ENCODE measurements around the gene TBC1D25.

TBC1D25 gene

GRCh38 chrX:48489892-48490291, 49.6 kb upstream of the TBC1D25 start:
- TF ChIP-seq ZSCAN5A (tag by site-specific recombination; IDR thresholded peaks at IDR 0.05) (no peak), ZNF677 (tag by site-specific recombination; IDR thresholded peaks at IDR 0.05) (no peak)
- Histone ChIP-seq H3K36me3 (ENCODE audit: control insufficient read depth in 2 of 2, insufficient read depth in 1 of 2, low read length in 2 of 2) (peaks cover 0 to 16% of the 10 kb centered on the region in 2 experiments; a peak in 1 of 3 replicates), H3K27ac (ENCODE audit: extremely low read depth, low read depth, low read length) (no peak overlapping the region), H3K4me1 (ENCODE audit: control insufficient read depth, insufficient read depth, low read length) (no peaks in the 10 kb centered on the region), H3K9me3 (ENCODE audit: control insufficient read depth, insufficient read depth, low read depth, low read length) (no peaks in the 10 kb centered on the region), H3K4me3 (ENCODE audit: low read depth, low read length) (no peak overlapping the region)
- CTCF ChIA-PET = no interaction called here
- POLR2A ChIA-PET = no interaction called here

- TF ChIP-seq ZBTB48 (tag by site-specific recombination; IDR thresholded peaks at IDR 0.05) = no peak
- no peak for TF ChIP-seq ZNF529 (tag by site-specific recombination; IDR thresholded peaks at IDR 0.05; ENCODE audit: insufficient replicate concordance)
- TF ChIP-seq AEBP2 (tag by site-specific recombination; IDR thresholded peaks at IDR 0.05; ENCODE audit: borderline replicate concordance) = no peak
- TF ChIP-seq ZNF645 (tag by site-specific recombination; IDR thresholded peaks at IDR 0.05) = no peak
- TF ChIP-seq ZNF248 (tag by site-specific recombination; IDR thresholded peaks at IDR 0.05) = no peak
- no peak for TF ChIP-seq ZNF175 (tag by site-specific recombination; IDR thresholded peaks at IDR 0.05)
- TF ChIP-seq OVOL3 (tag by site-specific recombination; IDR thresholded peaks at IDR 0.05) = no peak
- no peak for TF ChIP-seq GLI4 (tag by site-specific recombination; IDR thresholded peaks at IDR 0.05)
- TF ChIP-seq ZNF433 (tag by site-specific recombination; IDR thresholded peaks at IDR 0.05; ENCODE audit: low read depth) = no peak
- TF ChIP-seq ZNF776 (tag by site-specific recombination; IDR thresholded peaks at IDR 0.05; ENCODE audit: borderline replicate concordance) = no peak
- no peaks in the 10 kb centered on the region for H3K9me3 ChIP-seq (ENCODE audit: control insufficient read depth, insufficient read depth, low read depth, low read length)
- H3K4me1 ChIP-seq (ENCODE audit: control insufficient read depth, insufficient read depth, low read length) = no peaks in the 10 kb centered on the region
- no peak overlapping the region for H3K27ac ChIP-seq (ENCODE audit: extremely low read depth, low read depth, low read length)
- ChIA-PET POLR2A (interaction anchor here (0.6 kb wide), 1 partner anchor 909 kb away, joined by 3 read pairs; the partner anchor contains the start of gene TIMP1), CTCF (interaction anchor here (0.6 kb wide), 1 partner anchor 619 kb away, joined by 5 read pairs; no protein-coding TSS in a partner anchor)
- H3K36me3 ChIP-seq (ENCODE audit: control insufficient read depth in 2 of 2, insufficient read depth in 1 of 2, low read length in 2 of 2) = peaks cover 0 to 10% of the 10 kb centered on the region in 2 experiments; a peak in 1 of 3 replicates
- no peak overlapping the region for H3K4me3 ChIP-seq (ENCODE audit: low read depth, low read length)
These were observed 48.9 kb upstream of the TBC1D25 start for GRCh38 chrX:48490661-48491060.

GRCh38 chrX:48491809-48492208, 47.7 kb upstream of the TBC1D25 start:
- ChIA-PET POLR2A (no interaction called here), CTCF (interaction anchor here (0.7 kb wide), 1 partner anchor 1592 kb away, joined by 3 read pairs; no protein-coding TSS in a partner anchor)
- no peaks in the 10 kb centered on the region for H3K9me3 ChIP-seq (ENCODE audit: control insufficient read depth, insufficient read depth, low read depth, low read length)
- H3K27ac ChIP-seq (ENCODE audit: extremely low read depth, low read depth, low read length) = no peak overlapping the region
- no peak overlapping the region for H3K4me3 ChIP-seq (ENCODE audit: low read depth, low read length)
- no peaks in the 10 kb centered on the region for H3K4me1 ChIP-seq (ENCODE audit: control insufficient read depth, insufficient read depth, low read length)
- H3K36me3 ChIP-seq (ENCODE audit: control insufficient read depth in 2 of 2, insufficient read depth in 1 of 2, low read length in 2 of 2) = peaks cover 0 to 7% of the 10 kb centered on the region in 2 experiments; a peak in 1 of 3 replicates
- TF ChIP-seq PRDM2 (tag by site-specific recombination; IDR thresholded peaks at IDR 0.05; ENCODE audit: borderline replicate concordance) = no peak
- no peak for TF ChIP-seq ZNF624 (tag by site-specific recombination; IDR thresholded peaks at IDR 0.05)
- TF ChIP-seq BCL6B (tag by site-specific recombination; IDR thresholded peaks at IDR 0.05) = no peak
- no peak for TF ChIP-seq ZNF510 (tag by site-specific recombination; IDR thresholded peaks at IDR 0.05; ENCODE audit: insufficient replicate concordance)
- TF ChIP-seq HOXD13 (CRISPR knock-in tag; IDR thresholded peaks at IDR 0.05; ENCODE audit: borderline replicate concordance) = no peak
- peak; percentile 90 for TF ChIP-seq ZSCAN4 (tag by site-specific recombination; IDR thresholded peaks at IDR 0.05)
